ENCODE data around the gene TNFRSF12A. TPM values are rescaled to one million over a fixed set of nuclear protein-coding genes. Genes with fewer than 3 reads are reported as not detected.

The TNFRSF12A gene
- total and polyA plus RNA-seq, 9 of the 15 experiments (the other 6 are each of a cell fraction or from before 2014, with no cell fraction given), result 0.41 to 61.8 (median 26.5) TPM

DNA sequence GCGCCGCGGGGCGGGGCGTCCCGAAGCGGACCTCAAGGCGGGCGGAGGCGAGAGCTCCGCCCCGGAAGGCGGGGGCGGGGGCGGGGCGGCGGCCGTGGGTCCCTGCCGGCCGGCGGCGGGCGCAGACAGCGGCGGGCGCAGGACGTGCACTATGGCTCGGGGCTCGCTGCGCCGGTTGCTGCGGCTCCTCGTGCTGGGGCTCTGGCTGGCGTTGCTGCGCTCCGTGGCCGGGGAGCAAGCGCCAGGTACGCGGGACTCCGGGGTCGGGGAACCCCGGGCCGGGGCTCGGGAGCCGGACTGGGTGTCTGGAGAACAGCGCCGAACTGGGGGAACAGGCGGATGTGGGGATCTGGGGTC, at the start of gene TNFRSF12A (continued):
- TF ChIP-seq, protein P1, sequence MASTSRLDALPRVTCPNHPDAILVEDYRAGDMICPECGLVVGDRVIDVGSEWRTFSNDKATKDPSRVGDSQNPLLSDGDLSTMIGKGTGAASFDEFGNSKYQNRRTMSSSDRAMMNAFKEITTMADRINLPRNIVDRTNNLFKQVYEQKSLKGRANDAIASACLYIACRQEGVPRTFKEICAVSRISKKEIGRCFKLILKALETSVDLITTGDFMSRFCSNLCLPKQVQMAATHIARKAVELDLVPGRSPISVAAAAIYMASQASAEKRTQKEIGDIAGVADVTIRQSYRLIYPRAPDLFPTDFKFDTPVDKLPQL (IDR thresholded peaks at IDR 0.05; ENCODE audit: extremely low read depth, insufficient read length), result no peak
- TF ChIP-seq, protein P2, sequence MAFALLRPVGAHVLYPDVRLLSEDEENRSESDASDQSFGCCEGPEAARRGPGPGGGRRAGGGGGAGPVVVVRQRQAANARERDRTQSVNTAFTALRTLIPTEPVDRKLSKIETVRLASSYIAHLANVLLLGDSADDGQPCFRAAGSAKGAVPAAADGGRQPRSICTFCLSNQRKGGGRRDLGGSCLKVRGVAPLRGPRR (CRISPR knock-in tag; IDR thresholded peaks at IDR 0.05), result no peak
- TF ChIP-seq CSDE1 (IDR thresholded peaks at IDR 0.05) (no peak), TRIM24 (IDR thresholded peaks at IDR 0.05) (no peak), FOXA3 (CRISPR knock-in tag; conservative IDR thresholded peaks at IDR 0.05 in 1 of 2, IDR thresholded peaks at IDR 0.05 in 1 of 2) (no peak), SAP30 (IDR thresholded peaks at IDR 0.05; ENCODE audit: borderline replicate concordance, insufficient read depth, low read depth, low read length, poor library complexity, severe bottlenecking) (peak; percentile 57), EGR1 (conservative IDR thresholded peaks at IDR 0.05) (peak; percentile 49), EHMT2 (IDR thresholded peaks at IDR 0.05) (no peak), SMAD1 (IDR thresholded peaks at IDR 0.05; ENCODE audit: low read depth, low read length, partially characterized antibody) (peak; percentile 87), TEAD1 (CRISPR knock-in tag; IDR thresholded peaks at IDR 0.05) (no peak), PURB (CRISPR knock-in tag; IDR thresholded peaks at IDR 0.05; ENCODE audit: low read depth) (no peak), FIP1L1 (IDR thresholded peaks at IDR 0.05; ENCODE audit: low read depth, low read length, poor library complexity, severe bottlenecking) (no peak), EWSR1 (IDR thresholded peaks at IDR 0.05; ENCODE audit: borderline replicate concordance, low read depth, partially characterized antibody) (no peak), TSC22D4 (tag; IDR thresholded peaks at IDR 0.05) (no peak), SMARCC2 (IDR thresholded peaks at IDR 0.05; ENCODE audit: low read depth) (no peak)
- TF ChIP-seq, protein P3, sequence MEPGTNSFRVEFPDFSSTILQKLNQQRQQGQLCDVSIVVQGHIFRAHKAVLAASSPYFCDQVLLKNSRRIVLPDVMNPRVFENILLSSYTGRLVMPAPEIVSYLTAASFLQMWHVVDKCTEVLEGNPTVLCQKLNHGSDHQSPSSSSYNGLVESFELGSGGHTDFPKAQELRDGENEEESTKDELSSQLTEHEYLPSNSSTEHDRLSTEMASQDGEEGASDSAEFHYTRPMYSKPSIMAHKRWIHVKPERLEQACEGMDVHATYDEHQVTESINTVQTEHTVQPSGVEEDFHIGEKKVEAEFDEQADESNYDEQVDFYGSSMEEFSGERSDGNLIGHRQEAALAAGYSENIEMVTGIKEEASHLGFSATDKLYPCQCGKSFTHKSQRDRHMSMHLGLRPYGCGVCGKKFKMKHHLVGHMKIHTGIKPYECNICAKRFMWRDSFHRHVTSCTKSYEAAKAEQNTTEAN (CRISPR knock-in tag; IDR thresholded peaks at IDR 0.05), result no peak
- TF ChIP-seq, protein P4, sequence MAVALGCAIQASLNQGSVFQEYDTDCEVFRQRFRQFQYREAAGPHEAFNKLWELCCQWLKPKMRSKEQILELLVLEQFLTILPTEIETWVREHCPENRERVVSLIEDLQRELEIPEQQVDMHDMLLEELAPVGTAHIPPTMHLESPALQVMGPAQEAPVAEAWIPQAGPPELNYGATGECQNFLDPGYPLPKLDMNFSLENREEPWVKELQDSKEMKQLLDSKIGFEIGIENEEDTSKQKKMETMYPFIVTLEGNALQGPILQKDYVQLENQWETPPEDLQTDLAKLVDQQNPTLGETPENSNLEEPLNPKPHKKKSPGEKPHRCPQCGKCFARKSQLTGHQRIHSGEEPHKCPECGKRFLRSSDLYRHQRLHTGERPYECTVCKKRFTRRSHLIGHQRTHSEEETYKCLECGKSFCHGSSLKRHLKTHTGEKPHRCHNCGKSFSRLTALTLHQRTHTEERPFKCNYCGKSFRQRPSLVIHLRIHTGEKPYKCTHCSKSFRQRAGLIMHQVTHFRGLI (CRISPR knock-in tag; IDR thresholded peaks at IDR 0.05), result no peak
- TF ChIP-seq, protein P5, sequence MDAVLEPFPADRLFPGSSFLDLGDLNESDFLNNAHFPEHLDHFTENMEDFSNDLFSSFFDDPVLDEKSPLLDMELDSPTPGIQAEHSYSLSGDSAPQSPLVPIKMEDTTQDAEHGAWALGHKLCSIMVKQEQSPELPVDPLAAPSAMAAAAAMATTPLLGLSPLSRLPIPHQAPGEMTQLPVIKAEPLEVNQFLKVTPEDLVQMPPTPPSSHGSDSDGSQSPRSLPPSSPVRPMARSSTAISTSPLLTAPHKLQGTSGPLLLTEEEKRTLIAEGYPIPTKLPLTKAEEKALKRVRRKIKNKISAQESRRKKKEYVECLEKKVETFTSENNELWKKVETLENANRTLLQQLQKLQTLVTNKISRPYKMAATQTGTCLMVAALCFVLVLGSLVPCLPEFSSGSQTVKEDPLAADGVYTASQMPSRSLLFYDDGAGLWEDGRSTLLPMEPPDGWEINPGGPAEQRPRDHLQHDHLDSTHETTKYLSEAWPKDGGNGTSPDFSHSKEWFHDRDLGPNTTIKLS (IDR thresholded peaks at IDR 0.05; ENCODE audit: borderline replicate concordance, low read depth), result peak; percentile 12; the same call in 1 of the 2 replicates

Measured in K562 (cell line).